PFSK-1 (cell line): ENCODE results near the gene OR1I1.

ENCODE experiments used
- FOXP2 ChIP-seq: optimal IDR thresholded peaks from 2 replicates; pipeline ENCODE3; 2011; ENCODE audit warnings: borderline replicate concordance, control low read depth, inconsistent platforms; ENCODE audit not compliant: insufficient read depth; ENCODE audit errors: extremely low read length, extremely low read depth
- POLR2AphosphoS5 ChIP-seq: IDR thresholded peaks from 2 replicates; pipeline ENCODE4 v1.6.1; 2012; ENCODE audit warnings: low read depth, mild to moderate bottlenecking, control low read depth, low read length, moderate library complexity
- SIN3A ChIP-seq: IDR thresholded peaks from 2 replicates; pipeline ENCODE4 v1.6.1; 2012; ENCODE audit warnings: mild to moderate bottlenecking, low read length, moderate library complexity, borderline replicate concordance; ENCODE audit not compliant: insufficient read depth
- TAF1 ChIP-seq: IDR thresholded peaks from 2 replicates; pipeline ENCODE4 v1.6.1; 2012; ENCODE audit warnings: low read length, control low read depth, borderline replicate concordance; ENCODE audit not compliant: insufficient read depth
- TF ChIP-seq, protein P1 (sequence below), 2 experiments: IDR thresholded peaks; 2 replicates each; pipeline versions ENCODE4 v1.6.1 to v1.8.0; 2011 to 2012; ENCODE audit warnings: low read depth in 2 of 2, low read length in 2 of 2, control low read depth in 1 of 2, inconsistent platforms in 1 of 2, mild to moderate bottlenecking in 1 of 2, moderate library complexity in 1 of 2; ENCODE audit not compliant: insufficient read depth in 1 of 2

Gene OR1I1

DNA sequence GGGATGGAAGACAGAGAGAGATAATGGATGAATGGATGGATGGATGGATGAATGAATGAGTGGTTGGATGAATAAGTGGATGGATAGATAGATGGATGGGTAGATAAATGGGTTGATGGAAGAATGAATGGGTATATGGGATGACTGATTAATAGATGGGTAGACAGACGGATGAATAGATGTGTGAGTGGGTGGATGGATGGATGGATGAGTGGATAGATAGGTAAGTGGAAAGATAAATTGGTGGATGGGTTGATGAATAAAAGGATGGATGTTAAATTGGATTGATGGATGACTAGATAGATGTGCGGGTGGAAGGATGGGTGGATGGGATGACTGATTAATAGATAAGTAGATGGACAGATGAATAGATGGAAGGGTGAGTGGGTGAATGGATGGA is 31.4 kb upstream of the OR1I1 start:
- TF ChIP-seq TAF1 (no peak), FOXP2 (no peak), POLR2AphosphoS5 (no peak), SIN3A (no peak)
- TF ChIP-seq, protein P1, sequence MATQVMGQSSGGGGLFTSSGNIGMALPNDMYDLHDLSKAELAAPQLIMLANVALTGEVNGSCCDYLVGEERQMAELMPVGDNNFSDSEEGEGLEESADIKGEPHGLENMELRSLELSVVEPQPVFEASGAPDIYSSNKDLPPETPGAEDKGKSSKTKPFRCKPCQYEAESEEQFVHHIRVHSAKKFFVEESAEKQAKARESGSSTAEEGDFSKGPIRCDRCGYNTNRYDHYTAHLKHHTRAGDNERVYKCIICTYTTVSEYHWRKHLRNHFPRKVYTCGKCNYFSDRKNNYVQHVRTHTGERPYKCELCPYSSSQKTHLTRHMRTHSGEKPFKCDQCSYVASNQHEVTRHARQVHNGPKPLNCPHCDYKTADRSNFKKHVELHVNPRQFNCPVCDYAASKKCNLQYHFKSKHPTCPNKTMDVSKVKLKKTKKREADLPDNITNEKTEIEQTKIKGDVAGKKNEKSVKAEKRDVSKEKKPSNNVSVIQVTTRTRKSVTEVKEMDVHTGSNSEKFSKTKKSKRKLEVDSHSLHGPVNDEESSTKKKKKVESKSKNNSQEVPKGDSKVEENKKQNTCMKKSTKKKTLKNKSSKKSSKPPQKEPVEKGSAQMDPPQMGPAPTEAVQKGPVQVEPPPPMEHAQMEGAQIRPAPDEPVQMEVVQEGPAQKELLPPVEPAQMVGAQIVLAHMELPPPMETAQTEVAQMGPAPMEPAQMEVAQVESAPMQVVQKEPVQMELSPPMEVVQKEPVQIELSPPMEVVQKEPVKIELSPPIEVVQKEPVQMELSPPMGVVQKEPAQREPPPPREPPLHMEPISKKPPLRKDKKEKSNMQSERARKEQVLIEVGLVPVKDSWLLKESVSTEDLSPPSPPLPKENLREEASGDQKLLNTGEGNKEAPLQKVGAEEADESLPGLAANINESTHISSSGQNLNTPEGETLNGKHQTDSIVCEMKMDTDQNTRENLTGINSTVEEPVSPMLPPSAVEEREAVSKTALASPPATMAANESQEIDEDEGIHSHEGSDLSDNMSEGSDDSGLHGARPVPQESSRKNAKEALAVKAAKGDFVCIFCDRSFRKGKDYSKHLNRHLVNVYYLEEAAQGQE (IDR thresholded peaks at IDR 0.05; ENCODE audit: insufficient read depth in 1 of 2, low read depth in 2 of 2, low read length in 2 of 2), result no peak

DNA sequence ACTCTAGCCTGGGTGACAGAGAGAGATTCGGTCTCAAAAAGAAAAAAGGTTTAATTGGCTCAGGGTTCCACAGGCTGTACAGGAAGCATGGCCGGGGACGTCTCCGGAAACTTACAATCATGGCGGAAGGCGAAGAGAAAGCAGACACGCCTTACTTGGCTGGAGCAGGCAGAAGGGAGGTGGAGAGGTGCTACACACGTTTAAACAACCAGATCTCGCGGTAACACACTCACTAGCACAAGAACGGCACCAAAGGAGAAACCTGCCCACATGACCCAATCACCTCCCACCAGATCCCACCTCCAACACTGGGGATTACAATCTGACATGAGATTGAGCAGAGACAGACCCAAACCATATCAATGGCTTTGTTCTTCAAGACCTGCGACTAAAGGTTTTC is 20.0 kb upstream of the OR1I1 start:
- TF ChIP-seq SIN3A, result no peak
- TF ChIP-seq, protein P1 (IDR thresholded peaks at IDR 0.05; ENCODE audit: insufficient read depth in 1 of 2, low read depth in 2 of 2, low read length in 2 of 2), result no peak
- TF ChIP-seq POLR2AphosphoS5, result no peak
- TF ChIP-seq FOXP2, result no peak
- TF ChIP-seq TAF1, result no peak

DNA sequence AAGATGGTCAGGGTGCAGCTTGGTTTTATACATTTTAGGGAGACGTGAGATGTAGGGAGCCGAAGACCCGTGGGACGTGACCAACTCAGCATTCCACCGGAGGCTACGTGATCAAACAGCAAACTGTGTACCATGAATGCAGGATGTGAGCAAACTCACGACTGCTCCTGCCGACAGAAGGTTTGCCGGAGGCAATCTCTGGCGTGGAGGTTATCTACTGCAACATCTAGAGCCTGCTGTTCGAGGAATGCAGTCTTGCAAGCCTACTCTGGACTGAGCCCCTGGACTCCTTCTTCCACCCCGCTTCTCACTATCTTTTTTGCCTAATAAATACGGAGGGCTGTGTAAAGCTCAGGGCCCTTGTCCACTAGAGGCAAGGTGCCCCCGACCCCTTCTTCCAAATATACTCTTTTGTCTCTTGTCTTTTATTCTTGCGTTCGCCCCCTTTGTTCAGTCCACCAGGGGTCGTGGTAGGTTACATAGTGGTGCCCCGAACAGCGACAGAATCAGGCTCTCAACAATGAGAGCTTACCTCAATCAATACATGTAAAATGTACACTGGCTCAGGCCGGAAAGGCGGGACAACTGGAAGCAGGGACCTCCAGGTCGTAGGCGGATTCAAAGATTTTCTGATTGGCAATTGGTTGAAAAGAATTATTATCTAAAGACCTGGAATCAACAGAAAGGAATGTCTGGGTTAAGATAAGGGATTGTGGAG is 8.9 kb upstream of the OR1I1 start:
- TF ChIP-seq FOXP2, result no peak
- TF ChIP-seq SIN3A, result no peak
- TF ChIP-seq POLR2AphosphoS5, result no peak
- TF ChIP-seq TAF1, result no peak
- TF ChIP-seq, protein P1 (IDR thresholded peaks at IDR 0.05; ENCODE audit: insufficient read depth in 1 of 2, low read depth in 2 of 2, low read length in 2 of 2), result no peak

DNA sequence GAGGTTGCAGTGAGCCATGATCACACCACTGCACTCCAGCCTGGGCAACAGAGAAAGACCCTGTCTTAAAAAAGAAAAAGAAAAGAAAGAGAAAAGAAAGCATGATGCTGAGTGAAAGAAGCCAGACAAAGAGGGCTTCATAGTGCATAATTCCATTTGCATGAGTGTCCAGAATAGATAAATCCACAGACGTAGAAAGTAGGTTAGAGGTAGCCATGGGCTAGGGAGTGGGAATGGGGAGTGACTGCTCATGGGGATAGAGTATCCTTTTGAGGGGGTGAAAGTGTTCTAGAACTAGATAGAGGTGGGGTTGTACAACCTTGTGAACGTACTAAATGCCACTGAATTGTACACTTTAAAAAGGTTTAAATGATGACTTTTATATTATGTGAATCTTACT is 7.6 kb upstream of the OR1I1 start:
- no peak for TF ChIP-seq TAF1
- TF ChIP-seq, protein P1 (IDR thresholded peaks at IDR 0.05; ENCODE audit: insufficient read depth in 1 of 2, low read depth in 2 of 2, low read length in 2 of 2), result no peak
- no peak for TF ChIP-seq FOXP2
- TF ChIP-seq SIN3A, result no peak
- TF ChIP-seq POLR2AphosphoS5, result no peak

DNA sequence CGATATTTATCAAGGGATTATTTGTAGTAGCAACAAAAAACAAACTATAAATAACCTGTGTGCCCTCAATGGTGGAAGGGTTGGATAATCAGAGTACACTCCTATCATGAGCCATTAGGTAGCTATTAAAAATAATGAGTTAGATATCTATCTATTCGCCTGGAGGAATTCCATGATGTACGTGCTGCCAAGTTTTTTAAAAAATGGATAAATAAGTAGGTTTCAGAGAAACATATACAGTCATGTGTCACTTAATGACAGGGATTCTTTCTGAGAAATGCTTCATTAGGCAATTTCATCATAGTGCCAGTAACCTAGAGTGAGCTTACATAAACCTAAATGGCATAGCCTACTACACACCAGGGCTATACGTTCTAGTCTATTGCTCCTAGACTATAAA is 6.2 kb upstream of the OR1I1 start:
- TF ChIP-seq FOXP2, result no peak
- TF ChIP-seq SIN3A, result no peak
- no peak for TF ChIP-seq POLR2AphosphoS5
- TF ChIP-seq, protein P1 (IDR thresholded peaks at IDR 0.05; ENCODE audit: insufficient read depth in 1 of 2, low read depth in 2 of 2, low read length in 2 of 2), result no peak
- TF ChIP-seq TAF1, result no peak
